Activated T-cell treated with anti-CD3 and anti-CD28 coated beads, Interleukin-2, amount 50 U/mL, for 72 hours (primary cell): ENCODE data around the gene PRICKLE4. TPM values are rescaled to one million over a fixed set of nuclear protein-coding genes. Genes with fewer than 3 reads are reported as not detected.

Experiments used
- ATAC-seq, 2 donors: fragments of 150-1000 bp; cut with Tn5 transposase; replicated peaks in 1 of 2; 2 replicates each; pipeline ENCODE4 v1.10.0; 2021; ENCODE audit warnings: moderate library complexity in 2 of 2, mild to moderate bottlenecking in 1 of 2
- DNase-seq, 2 donors: peaks; one replicate each; pipeline ENCODE4 v3.0.0; 2021 to 2022; ENCODE audit warnings: mixed read lengths in 1 of 2
- H3K27ac Mint-ChIP-seq: one replicate; pipeline ENCODE4 v1.8.0; 2022; ENCODE audit warnings: mild to moderate bottlenecking, moderate library complexity, mixed read lengths
- H3K27me3 Mint-ChIP-seq: one replicate; pipeline ENCODE4 v1.8.0; 2022; ENCODE audit warnings: low read depth, mixed read lengths
- H3K36me3 Mint-ChIP-seq, 2 donors: one replicate each; pipeline ENCODE4 v1.8.0; 2022; ENCODE audit warnings: mixed read lengths in 2 of 2, mild to moderate bottlenecking in 1 of 2; ENCODE audit not compliant: insufficient read depth in 2 of 2
- H3K4me1 Mint-ChIP-seq: one replicate; pipeline ENCODE4 v1.8.0; 2022; ENCODE audit warnings: low read depth, mixed read lengths
- H3K4me3 Mint-ChIP-seq, 2 donors: one replicate each; pipeline ENCODE4 v1.8.0; 2022; ENCODE audit warnings: mild to moderate bottlenecking in 2 of 2, mixed read lengths in 2 of 2, moderate library complexity in 2 of 2
- H3K9me3 Mint-ChIP-seq, 2 donors: one replicate each; pipeline ENCODE4 v1.8.0; 2022; ENCODE audit warnings: mixed read lengths in 2 of 2
- total RNA-seq, 2 donors: library from RNA; stranded (reverse); gene quantifications; one replicate each; pipeline ENCODE4 v1.2.3, GENCODE V29; 2022

The PRICKLE4 gene
- total RNA-seq, 2 donors from 2014 or later, result 0.29 TPM; not detected in 1

DNA sequence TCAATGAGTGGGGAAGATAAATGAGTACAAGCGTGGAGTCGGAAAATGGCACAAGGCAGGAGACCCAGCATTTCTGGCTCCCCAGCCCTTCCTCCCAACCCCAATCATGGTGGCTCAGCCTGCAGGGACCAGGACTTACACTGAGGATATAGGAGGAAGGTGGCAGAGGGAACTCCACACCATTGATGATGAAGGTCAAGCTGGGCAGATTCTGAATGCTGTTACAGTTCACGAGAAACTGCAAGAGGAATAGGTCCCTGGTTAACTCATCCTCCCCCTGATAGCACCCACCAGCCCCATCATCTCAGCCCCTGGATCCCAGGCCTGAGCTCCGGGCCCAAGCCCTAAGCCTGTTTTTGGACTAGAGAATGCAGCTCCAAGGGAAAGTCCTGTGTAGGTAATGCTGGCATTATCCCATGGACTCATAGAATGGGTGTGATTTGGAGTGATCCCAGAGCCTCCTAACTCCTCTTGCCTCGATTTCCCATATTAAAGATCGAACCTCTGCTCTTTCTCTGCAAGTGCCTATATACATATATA, 42.9 kb upstream of the PRICKLE4 start:
- ATAC-seq, result no peak
- DNase-seq, result no peak
- Mint-ChIP-seq H3K4me1 (peaks cover 23% of the 10 kb centered on the region), H3K4me3 (no peak overlapping the region), H3K27me3 (no peaks in the 10 kb centered on the region), H3K9me3 (no peaks in the 10 kb centered on the region), H3K27ac (no peak overlapping the region), H3K36me3 (no peaks in the 10 kb centered on the region)

DNA sequence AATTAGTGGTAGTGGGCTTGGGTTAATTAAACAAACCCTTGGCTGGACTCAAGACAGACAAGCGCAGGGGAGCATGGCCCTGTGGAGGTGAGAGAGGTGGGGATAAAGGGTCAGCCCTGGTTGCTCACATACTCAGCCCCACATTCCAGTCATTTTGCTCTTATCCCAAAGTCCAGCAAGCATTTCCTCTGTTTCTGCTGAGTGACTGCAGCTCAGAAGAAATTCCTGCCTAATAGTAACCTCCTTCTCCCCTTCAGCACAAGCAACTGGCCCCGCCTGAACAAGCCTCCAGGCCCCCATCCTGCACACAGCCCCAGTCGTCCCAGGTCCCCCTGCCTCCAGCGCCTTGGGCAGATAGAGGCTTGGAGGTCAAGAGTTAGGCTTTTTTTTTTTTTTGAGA, 41.5 kb upstream of the PRICKLE4 start:
- DNase-seq, result no peak
- no peak overlapping the region for H3K27ac Mint-ChIP-seq
- no peaks in the 10 kb centered on the region for H3K27me3 Mint-ChIP-seq
- no peaks in the 10 kb centered on the region for H3K9me3 Mint-ChIP-seq
- H3K36me3 Mint-ChIP-seq, result no peaks in the 10 kb centered on the region
- ATAC-seq, result no peak
- H3K4me1 Mint-ChIP-seq, result peaks cover 10% of the 10 kb centered on the region
- H3K4me3 Mint-ChIP-seq, result no peak overlapping the region

DNA sequence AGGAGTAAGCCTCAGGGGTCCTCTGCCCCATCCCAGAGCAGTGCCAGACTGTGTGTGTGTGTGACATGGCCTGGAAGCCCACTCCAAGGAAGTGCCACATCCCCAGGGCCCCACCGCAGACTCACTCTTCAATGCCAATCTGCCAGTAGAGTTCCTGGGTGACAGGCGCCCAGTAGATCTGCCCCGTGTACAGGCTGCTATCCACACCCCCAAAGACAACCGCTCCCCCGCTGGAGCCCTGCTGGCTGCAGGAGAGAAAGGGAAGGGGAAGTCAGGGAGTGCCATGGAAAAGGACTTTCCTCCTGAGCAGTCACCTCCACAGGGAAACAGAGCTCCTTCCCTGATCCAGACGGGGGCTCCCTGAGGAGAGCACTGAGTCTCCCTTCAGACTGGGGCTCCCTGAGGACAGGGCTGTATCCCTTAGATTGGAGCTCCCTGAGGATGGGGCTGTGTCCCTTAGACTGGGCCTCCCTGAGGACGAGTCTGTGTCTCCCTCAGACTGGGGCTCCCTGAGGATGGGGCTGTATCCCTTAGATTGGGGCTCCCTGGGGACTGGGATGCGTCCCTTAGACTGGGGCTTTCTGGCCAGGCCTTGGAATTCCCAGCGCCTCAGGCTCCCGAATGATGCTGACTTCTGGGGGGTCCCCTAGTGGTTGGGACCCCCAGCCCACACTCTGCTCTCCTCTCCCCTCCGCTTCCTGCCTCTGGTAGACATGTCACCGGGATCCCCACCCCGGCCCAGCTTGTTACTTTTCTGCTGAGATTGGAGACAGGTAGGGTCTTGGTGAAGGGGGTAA, 40.0 kb upstream of the PRICKLE4 start:
- Mint-ChIP-seq H3K36me3 (no peaks in the 10 kb centered on the region), H3K27me3 (no peaks in the 10 kb centered on the region), H3K9me3 (no peaks in the 10 kb centered on the region), H3K4me3 (no peak overlapping the region), H3K27ac (no peak overlapping the region), H3K4me1 (peaks cover 10% of the 10 kb centered on the region)
- ATAC-seq (no peak), DNase-seq (no peak)

DNA sequence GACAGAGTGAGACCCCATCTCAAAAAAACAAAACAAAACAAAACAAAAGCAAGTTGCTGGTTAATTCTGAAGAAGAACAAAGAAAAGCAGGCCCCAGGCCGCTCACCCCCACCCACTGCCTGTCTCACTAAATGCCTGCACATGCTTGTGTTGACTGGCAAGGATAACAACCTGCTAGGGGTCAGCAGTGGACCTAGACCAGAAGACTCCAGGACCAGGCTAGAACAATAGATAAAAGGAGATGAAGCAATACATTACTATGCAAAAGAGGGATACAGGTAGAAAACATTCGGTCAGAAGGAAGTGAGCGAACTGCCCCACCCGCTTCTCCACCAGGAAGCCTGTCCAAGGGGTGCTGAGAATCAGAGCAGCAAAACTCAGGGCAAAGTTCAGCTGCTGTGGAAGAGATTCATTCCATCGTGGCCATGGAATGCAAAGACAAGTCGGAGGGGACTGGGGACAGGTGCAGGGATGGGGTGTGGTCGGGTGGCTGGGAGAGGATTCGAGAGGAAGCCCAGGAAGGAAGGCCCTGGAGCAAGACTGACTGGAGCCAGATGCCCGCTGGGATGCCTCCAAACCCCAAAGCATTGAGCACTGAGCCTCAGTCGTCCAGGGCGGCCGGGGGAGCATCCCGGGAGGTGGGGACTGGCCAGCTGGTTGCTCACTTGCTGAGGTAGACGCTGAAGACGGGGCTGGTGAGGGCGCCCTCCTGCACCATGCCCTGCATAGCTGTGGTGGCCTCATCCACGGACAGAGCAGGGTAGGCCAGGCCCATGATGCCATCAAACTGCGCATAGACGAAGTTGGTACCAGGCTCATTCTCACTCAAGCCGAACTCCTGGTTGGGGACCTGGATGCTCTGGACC, 38.7 kb upstream of the PRICKLE4 start:
- no peak for ATAC-seq
- no peaks in the 10 kb centered on the region for H3K36me3 Mint-ChIP-seq
- no peak overlapping the region for H3K4me3 Mint-ChIP-seq
- no peaks in the 10 kb centered on the region for H3K9me3 Mint-ChIP-seq
- no peaks in the 10 kb centered on the region for H3K27me3 Mint-ChIP-seq
- no peaks in the 10 kb centered on the region for H3K4me1 Mint-ChIP-seq
- no peak for DNase-seq
- H3K27ac Mint-ChIP-seq, result no peak overlapping the region

DNA sequence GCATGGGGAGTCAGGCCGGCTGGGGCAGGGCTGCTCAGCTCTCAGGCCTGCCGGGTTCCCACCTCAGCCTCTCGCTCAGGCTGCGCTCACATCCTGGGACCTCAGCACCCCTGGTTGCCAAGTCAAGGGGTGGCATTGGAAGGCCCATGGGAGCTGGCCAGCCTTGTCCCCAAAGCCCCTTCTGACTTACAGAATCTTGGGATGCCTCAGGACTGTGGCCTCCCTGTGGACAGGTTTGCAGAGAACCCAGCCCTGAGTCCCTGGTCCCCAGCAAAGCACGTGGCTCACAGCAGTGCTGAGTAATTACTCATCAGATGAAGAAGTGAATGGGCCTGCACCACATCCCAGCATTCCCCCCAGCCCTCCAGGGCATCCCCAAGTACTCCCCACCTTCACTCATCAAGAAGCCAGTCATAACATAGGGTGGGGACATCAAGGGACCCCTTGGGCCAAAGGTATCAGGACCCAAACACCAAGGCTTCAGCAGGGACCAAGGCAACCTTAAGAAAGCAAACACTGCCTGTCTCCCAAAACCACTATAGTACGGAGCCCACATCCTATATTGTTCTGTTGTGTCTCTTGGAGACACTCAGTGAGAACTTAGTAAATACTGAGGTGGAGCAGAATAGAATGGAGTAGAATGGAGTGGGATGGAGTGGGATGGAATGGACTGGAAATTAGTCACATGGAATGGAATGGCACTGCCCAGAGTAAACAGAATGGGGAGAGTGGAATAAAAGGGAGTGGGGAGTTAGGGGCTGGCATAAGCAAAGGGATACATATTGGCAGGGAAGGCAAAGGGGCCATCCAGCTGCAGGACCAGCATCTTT, 37.0 kb upstream of the PRICKLE4 start:
- Mint-ChIP-seq H3K27ac (no peak overlapping the region), H3K4me3 (no peak overlapping the region), H3K9me3 (no peaks in the 10 kb centered on the region), H3K27me3 (no peaks in the 10 kb centered on the region), H3K4me1 (no peaks in the 10 kb centered on the region), H3K36me3 (no peaks in the 10 kb centered on the region)
- ATAC-seq (no peak), DNase-seq (no peak)

DNA sequence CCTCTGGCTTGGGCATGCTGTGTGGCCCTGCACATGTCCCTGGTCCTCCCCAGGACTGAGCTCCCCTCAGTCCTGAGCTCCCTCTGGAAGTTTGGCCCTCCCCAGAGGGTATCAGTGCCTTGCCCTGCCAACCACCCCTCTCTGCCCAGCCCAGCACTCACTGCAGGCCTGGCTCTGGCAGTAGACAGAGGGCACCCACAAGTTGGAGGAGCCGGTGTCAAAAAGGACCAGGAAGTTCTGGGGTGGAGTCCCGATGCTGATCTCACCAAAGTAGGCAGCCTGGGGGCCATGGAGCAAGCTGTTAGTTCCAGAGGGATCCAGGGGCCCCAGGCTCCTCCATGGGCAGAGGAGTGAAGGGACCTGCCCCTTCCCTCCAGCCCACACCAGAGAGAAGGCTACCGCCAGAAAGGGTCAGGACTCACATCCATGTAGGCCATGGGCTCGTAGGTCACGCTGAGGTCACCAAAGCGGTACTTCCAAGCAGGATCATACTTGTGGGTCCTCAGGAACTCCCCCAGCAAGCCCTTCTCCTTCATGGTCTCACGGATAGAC, 36.3 kb upstream of the PRICKLE4 start:
- H3K9me3 Mint-ChIP-seq, result no peaks in the 10 kb centered on the region
- H3K27ac Mint-ChIP-seq, result no peak overlapping the region
- no peak for ATAC-seq
- no peaks in the 10 kb centered on the region for H3K36me3 Mint-ChIP-seq
- no peaks in the 10 kb centered on the region for H3K4me1 Mint-ChIP-seq
- no peak overlapping the region for H3K4me3 Mint-ChIP-seq
- no peak for DNase-seq
- no peaks in the 10 kb centered on the region for H3K27me3 Mint-ChIP-seq

DNA sequence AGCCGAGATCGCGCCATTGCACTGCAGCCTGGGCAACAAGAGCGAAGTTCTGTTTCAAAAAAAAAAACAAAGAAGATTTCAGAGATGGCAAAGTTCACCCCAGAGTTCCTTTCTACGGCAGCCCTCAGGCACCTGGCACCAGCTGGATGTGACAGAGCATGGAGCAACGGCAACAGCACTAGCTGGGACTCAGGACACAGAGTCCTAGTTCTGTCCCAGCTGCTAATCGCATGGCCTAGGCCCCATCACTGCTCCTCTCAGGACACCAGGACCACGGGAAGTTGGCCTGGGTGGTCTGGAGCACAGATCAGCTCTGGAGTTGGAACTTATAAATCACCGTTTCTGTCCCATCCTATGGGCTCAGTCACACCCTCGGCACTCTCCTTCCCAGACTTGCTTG, 34.5 kb upstream of the PRICKLE4 start:
- DNase-seq, result no peak
- H3K27me3 Mint-ChIP-seq, result no peaks in the 10 kb centered on the region
- no peak overlapping the region for H3K27ac Mint-ChIP-seq
- H3K4me1 Mint-ChIP-seq, result no peaks in the 10 kb centered on the region
- no peak for ATAC-seq
- H3K36me3 Mint-ChIP-seq, result no peaks in the 10 kb centered on the region
- no peaks in the 10 kb centered on the region for H3K9me3 Mint-ChIP-seq
- H3K4me3 Mint-ChIP-seq, result no peak overlapping the region

DNA sequence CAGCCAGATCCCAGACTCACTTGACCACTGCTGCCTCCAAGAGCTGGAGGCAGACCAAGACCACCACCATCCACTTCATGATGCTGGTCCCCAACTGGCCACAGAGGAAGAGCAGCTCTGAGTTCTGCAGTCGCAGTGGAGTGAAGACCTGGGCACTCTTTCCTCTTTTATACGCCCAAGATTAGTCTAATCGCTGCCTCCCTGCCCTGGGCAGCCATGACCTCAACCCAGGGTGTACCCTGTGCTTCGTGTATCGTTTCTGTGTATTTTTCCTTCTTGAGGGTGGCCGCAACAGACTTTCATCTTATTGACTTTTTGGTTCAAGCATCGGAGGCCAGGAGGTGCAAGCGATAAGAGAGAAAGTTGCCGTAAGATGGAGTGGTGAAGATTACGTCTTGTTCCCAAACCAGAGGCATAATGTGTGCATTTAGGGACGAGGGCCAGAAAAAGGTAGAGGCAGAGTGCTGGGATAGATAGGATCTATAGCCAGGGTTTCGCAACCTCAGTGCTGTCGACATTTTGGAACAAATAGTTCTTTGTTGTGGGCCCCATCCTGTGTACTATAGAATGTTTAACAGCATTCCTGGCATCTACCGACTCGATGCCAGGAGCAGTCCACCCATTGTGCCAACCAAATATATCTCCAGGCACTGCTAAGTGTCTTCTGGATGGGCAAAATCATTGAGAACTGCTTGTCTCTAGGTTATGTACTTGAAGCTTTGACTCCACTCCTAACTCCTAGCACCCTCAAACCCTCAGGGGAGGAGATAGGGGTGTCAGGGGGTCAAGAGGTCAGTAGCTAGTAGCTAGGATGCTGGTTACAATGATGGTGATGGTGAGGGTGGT, 33.1 kb upstream of the PRICKLE4 start, which contains the start of gene PGC:
Gene PGC, minus strand, starts transcription at position 142 of the 846 bp plus-strand sequence. Its CDS starts 63 bp downstream, at position 79.
- Mint-ChIP-seq H3K9me3 (no peaks in the 10 kb centered on the region), H3K4me3 (no peak within 1 kb of the TSS), H3K27me3 (no peaks in the 10 kb centered on the region), H3K27ac (no peak within 1 kb of the TSS), H3K36me3 (no peaks in the 10 kb centered on the region), H3K4me1 (no peaks in the 10 kb centered on the region)
- no peak for DNase-seq
- ATAC-seq, result no peak

DNA sequence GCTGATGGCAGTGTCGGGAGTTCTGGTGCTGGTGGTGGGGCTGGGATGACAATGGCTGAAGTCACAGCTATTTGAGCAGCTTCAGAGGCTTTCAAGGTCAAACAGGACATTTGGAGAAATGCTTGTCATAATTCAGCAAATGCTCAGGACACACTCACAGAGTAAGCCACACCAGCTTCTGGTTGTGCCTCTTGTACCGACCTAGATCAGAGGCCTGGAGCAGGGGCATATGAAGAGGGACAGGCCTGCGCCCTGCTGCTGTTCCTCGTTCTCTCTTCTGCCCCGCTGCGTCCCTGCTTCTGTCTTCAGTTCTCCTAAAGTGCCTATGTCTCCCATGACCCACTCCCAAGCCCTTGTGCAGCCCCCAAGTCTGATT, 32.5 kb upstream of the PRICKLE4 start:
- Mint-ChIP-seq H3K4me1 (no peaks in the 10 kb centered on the region), H3K9me3 (no peaks in the 10 kb centered on the region), H3K27me3 (no peaks in the 10 kb centered on the region), H3K27ac (no peak overlapping the region), H3K36me3 (no peaks in the 10 kb centered on the region), H3K4me3 (no peak overlapping the region)
- DNase-seq, result no peak
- ATAC-seq, result no peak

DNA sequence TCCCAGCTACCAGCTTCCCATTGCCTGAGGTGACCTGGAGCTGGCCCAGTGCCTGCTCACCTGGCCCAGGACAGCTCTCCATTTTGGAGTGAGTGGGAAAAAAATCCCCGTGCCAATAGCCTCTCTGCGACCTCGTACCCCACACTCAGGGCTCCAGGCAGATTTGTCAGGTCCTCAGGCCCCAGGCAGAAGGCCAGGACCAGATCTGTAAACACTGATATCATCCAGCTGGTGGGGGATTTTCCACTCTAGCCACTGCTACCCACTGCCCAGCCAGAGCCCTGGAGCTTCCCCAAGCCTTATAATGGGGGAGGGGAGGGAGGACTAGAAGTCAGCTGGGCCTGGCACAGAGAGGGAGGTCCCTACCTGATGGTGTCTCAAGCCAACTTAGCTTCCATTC, 32.0 kb upstream of the PRICKLE4 start:
- Mint-ChIP-seq H3K27me3 (no peaks in the 10 kb centered on the region), H3K4me1 (no peaks in the 10 kb centered on the region), H3K4me3 (no peak overlapping the region), H3K27ac (no peak overlapping the region), H3K9me3 (no peaks in the 10 kb centered on the region), H3K36me3 (no peaks in the 10 kb centered on the region)
- DNase-seq (no peak), ATAC-seq (no peak)

DNA sequence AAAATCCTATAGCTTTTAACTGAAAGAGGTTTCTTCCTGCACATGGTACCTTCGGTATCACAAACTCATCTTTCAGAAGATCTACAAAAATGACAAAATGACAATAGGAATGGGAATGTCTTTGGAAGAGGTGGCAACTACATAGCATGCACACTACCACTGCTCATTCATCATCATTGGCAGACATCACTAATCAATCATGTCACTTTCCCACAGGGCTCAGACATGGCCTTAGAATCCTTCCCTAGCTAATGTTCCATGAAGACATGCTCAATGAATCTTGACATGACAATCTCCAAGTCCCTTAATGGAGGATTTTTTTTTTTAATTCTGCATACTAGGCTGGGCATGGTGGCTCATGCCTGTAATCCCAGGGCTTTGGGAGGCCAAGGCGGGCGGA, 30.2 kb upstream of the PRICKLE4 start:
- Mint-ChIP-seq H3K4me1 (no peaks in the 10 kb centered on the region), H3K27ac (no peak overlapping the region), H3K36me3 (no peaks in the 10 kb centered on the region), H3K27me3 (no peaks in the 10 kb centered on the region), H3K4me3 (no peak overlapping the region), H3K9me3 (no peaks in the 10 kb centered on the region)
- ATAC-seq (no peak), DNase-seq (no peak)

DNA sequence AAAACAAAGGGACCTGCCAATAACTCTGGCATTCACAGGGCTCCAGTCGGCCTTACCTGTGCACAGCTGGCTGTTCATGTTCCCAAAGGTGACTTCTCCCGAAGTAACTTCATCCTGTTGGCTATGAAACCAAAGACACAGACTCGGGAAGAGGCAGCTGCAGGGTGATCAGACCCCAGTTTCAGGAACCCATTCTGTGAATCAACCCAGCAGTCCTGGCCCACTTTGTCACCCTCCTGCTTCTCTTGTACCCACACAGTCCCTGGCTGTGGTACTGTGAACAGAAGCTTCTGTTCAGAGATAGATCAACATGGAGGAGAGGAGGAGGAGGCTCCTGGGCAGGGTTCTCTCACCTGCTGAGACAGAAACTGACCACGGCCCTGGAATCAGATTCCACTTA, 24.7 kb upstream of the PRICKLE4 start:
- Mint-ChIP-seq H3K27me3 (peaks cover 7% of the 10 kb centered on the region), H3K4me1 (no peaks in the 10 kb centered on the region), H3K9me3 (no peaks in the 10 kb centered on the region), H3K27ac (no peak overlapping the region), H3K36me3 (no peaks in the 10 kb centered on the region), H3K4me3 (no peak overlapping the region)
- ATAC-seq (no peak), DNase-seq (no peak)
